ENCODE data around the gene SLC41A3. TPM values are rescaled to one million over a fixed set of nuclear protein-coding genes. Genes with fewer than 3 reads are reported as not detected.

Gene SLC41A3
- total RNA-seq, 1 donor from 2014 or later, result 53.4 TPM

DNA sequence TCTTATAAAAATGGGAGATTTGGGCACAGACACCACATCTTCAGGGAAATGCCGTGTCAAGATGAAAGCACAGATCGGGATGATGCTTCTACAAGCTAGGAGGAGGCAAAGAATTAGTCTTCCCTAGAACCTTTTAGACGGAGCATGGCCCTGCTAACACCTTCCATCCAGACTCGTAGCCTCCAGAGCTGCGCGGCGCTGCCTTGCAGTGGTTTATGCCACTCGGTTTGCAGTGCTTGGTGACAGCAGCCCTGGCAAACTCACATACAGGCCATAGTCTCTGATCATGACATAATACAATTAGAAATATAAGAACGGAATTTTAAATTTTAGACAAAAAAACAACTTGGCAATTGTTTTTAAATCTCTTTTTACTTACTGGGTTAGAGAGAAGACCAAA, 37.1 kb upstream of the SLC41A3 start:
- no peak for DNase-seq (ENCODE audit: low spot score in 2 of 2)
- FAIRE-seq, result no peak

GRCh38 chr3:126119976-126120375, 36.1 kb upstream of the SLC41A3 start:
- DNase-seq (ENCODE audit: low spot score in 2 of 2) (no peak), FAIRE-seq (no peak)

- no peak for DNase-seq (ENCODE audit: low spot score in 2 of 2)
- FAIRE-seq, result no peak
Measured at GRCh38 chr3:126119008-126119675, 35.2 kb upstream of the SLC41A3 start.

- DNase-seq (ENCODE audit: low spot score in 2 of 2) (no peak), FAIRE-seq (no peak)
Measured at GRCh38 chr3:126118591-126118990, 34.7 kb upstream of the SLC41A3 start.

- no peak for FAIRE-seq
- no peak for DNase-seq (ENCODE audit: low spot score in 2 of 2)
Measured at GRCh38 chr3:126117786-126118185, 33.9 kb upstream of the SLC41A3 start.

GRCh38 chr3:126117212-126117611, 33.3 kb upstream of the SLC41A3 start:
- FAIRE-seq (no peak), DNase-seq (ENCODE audit: low spot score in 2 of 2) (no peak)

- no peak for FAIRE-seq
- no peak for DNase-seq (ENCODE audit: low spot score in 2 of 2)
Measured at GRCh38 chr3:126116526-126116925, 32.6 kb upstream of the SLC41A3 start.

DNA sequence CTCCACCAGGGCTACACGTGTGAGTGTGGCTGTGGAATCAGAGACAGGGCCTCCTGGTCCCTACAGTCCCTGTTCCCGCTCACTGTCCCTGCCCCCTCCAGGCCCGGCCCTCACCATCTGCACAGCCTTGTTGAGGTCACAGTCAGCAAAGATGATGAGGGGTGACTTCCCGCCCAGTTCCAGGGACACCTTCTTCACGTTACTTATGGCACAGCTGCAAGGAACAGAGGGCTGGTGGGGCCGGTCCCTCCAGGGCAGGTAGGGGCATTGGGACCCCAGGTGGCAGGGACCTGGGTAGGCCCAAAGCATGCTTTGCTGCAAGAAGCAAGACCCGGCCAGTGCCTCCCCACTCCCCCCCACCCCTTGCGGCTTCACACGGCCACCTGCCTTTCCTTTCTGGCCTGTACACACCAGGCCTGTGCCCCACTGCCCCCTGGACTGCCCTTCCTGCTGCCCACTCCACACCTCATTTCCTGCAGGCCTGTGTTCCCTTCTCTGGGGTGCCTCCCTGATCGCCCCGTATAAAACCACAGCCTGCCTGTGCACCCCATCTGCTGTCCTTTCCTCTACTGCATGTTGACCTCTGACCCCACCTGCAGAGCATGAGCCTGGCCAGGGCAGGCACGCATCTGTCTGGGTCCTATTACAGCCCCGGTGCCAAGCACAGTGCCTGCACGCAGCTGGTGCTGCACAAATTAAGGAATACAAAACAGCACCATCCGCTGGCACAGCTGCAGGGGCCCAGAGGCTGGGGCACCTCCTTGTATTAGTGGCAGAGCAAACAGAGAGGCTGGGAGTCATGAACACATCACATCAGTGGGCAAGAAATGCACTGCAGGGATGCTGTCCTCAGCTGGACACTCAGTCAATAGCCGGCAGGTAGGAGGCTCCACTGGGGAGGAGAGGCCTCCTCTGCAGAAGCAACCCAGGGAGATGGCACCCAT, 30.8 kb upstream of the SLC41A3 start:
- no peak for DNase-seq (ENCODE audit: low spot score in 2 of 2)
- FAIRE-seq, result no peak

DNA sequence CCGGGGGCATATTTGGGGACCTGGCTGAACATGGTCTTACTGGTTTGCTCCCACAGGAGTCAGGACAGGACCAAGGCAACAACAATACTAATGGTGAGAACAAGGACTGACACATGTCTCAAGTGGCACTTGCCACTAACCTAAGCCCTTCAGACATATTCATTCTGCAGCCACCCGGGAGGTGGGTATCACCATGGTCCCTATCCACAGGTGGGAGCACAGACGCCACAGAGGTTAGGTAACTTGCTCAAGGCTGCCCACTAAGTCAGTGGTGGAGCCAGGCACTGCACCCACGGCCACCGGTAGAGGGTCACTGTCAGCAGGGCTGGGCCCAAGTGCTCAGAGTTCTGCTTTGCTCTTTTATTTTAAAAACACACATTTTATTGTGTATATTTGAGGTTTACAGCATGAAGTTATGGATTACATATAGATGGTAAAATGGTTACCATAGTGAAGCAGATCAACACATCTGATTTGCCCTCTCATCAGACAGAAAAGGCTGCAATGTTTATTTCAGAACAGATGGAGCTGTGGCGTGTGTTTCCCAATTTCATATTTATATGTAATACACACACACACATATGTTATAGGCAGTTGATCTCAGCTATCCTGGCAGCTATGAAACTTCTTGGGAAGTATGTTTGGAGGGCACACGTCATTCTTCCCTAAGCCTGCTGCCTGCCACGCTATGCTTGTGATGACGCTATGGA, 30.0 kb upstream of the SLC41A3 start:
- DNase-seq (ENCODE audit: low spot score in 2 of 2), result no peak
- FAIRE-seq, result no peak

GRCh38 chr3:126113238-126113555, 29.3 kb upstream of the SLC41A3 start:
- no peak for FAIRE-seq
- no peak for DNase-seq (ENCODE audit: low spot score in 2 of 2)

- DNase-seq (ENCODE audit: low spot score in 2 of 2) (no peak), FAIRE-seq (no peak)
Measured at GRCh38 chr3:126112531-126113237, 28.8 kb upstream of the SLC41A3 start.

DNA sequence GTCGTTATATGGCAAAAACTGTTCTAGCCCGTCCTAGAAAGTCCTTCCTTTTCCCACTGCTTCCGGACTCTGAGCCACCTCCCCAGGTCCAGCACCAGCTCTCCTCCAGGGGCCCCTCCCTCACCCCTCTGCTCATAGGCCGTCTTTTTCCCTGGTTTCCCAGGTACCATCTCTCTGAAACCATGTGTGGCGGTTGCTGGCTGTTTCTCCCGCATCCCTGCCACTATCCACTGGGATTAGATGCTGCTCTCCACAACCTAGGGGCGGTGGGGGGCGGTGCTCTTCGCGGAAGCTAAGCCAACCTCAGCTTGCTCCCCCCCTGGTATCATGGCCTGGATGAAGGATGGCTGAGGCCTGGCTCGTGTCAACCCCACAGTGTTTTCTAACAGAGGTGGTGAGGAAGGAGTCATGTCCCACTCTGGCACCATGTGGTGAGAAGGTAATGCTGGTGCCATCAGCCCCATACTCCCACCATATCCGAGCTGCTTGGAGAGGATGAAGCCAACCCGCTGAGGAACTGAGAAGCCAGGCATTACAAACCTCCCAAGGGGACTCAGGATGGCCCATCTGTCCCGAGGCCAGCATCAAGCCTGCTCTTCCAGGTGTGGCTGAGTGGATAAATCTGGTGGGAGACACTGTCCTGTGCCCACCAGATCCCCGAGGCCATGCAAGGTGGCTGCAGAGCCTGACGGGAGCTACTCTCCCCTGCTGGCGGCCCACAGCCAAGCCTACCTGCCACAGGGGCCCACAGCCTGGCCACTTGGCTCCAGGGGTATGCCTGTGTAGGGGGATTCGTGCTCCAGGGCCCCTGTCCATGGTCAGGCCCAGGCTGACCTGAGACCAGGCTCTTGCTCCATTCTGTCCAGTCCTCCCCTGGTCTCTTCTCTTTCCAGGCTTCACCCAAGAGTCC, 27.9 kb upstream of the SLC41A3 start:
- no peak for FAIRE-seq
- no peak for DNase-seq (ENCODE audit: low spot score in 2 of 2)

- DNase-seq (ENCODE audit: low spot score in 2 of 2) (no peak), FAIRE-seq (no peak)
Measured at GRCh38 chr3:126111126-126111551, 27.2 kb upstream of the SLC41A3 start.

DNA sequence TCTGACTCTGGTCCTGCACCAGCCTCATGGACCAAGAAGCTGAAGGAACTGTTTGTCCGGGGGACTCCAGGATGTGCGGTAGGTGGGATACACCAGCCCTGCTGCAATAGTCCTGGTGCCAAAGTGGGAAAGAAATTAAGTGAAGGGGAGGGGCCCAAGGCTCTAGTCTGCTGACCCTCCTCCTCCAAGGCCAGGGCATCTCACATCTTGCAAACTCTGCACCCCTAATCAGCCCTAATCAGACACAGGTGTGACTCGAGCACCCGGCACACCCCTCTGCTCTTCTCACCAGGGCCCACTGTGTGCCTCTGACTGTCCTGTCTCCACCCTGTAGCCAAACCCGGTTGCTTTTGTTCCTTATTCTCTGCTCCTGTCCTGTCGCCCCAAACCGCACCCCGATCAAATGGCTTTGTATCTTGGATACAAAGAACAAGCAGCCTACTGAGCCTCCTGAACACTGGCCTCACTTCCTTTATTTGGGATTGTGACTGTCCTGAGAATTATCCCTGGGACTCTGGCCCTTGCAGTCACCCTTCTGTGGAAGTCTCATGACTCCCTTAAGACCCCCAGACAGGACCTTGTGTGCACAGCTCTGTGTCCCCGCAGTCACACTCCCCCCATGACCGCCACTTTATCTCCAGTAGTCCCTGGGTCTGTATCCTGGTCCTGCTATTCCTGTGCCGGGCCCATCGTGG, 26.7 kb upstream of the SLC41A3 start:
- DNase-seq (ENCODE audit: low spot score in 2 of 2) (no peak), FAIRE-seq (no peak)

DNA sequence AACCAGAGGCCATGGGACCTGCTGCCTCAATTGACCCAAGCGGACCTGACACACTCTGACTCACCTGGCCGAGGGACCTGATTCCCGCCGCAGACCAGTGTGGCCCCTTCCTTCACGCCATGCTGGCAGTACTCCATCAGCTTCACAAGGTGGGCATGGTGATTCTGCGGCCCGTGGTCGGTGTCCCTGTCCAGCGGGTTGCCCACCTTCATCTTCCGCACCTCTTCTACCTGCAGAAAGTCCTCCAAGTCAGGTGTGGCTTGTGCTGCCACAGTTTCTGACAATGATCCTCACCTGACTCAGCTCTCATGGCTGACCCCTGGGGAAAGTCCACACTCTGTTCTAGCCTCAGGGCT, 25.9 kb upstream of the SLC41A3 start:
- DNase-seq (ENCODE audit: low spot score in 2 of 2) (no peak), FAIRE-seq (no peak)

DNA sequence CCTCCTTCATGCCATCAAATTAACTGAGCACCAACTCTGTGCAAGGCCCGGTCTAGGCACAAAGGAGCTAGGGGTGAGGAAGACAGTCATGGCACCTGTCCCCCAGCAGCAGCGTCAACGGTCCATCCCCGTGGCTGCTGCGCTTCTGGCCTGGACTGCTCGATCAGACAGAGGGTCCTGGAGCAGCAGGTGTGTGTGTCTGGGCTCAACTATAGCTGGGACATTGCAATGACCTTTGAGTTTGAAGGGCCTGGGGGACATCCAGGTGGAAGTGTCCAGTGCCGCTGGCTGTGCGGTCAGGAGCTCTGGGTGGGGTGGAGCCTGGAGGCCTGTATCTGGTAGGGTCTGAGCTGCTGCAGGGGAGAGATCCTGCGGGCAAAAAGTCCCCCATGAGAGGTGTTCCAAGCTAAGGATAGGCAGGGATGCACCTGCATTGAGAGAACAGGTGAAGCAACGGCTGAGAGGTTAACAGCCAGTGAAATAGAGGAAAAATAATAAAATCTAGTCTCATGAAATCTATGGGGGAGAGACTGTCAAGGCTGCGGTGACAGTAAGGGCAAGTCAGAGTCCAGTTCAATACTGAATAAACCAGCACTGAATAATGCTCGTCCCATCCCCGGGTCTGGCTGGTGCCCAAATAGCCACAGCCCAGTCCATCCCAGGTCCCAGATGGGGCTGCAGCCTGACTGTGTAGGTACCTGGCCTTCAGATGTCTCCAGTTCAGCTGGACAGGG, 25.4 kb upstream of the SLC41A3 start:
- FAIRE-seq, result no peak
- DNase-seq (ENCODE audit: low spot score in 2 of 2), result no peak

GRCh38 chr3:126108676-126109050, 24.7 kb upstream of the SLC41A3 start:
- no peak for FAIRE-seq
- no peak for DNase-seq (ENCODE audit: low spot score in 2 of 2)

GRCh38 chr3:126107957-126108675, 24.2 kb upstream of the SLC41A3 start:
- DNase-seq (ENCODE audit: low spot score in 2 of 2) (peak in 1 of 2 donors; percentile 1), FAIRE-seq (no peak)

Measured in frontal cortex (tissue), 4 donors.